ENCODE data around the gene ATP6V1E1. TPM values are rescaled to one million over a fixed set of nuclear protein-coding genes. Genes with fewer than 3 reads are reported as not detected.
A peak's percentile ranks its signal among the peaks of the same experiment; 100 is the strongest.

Gene ATP6V1E1
- total RNA-seq, 5 donors from 2014 or later (not counting 1 experiment from before 2014, with no cell fraction given) = 58.1 to 73.7 (median 70.8) TPM

GRCh38 chr22:17629641-17630040 is 1.1 kb upstream of the ATP6V1E1 start:
- ATAC-seq (replicated peaks in 1 of 4) (no peak), DNase-seq (no peak)
- Histone ChIP-seq H3K27ac (ENCODE audit: low read length) (peak overlapping the region; percentile 76), H3K9me3 (no peaks in the 10 kb centered on the region), H3K4me1 (ENCODE audit: control insufficient read depth in 1 of 2, extremely low read depth in 1 of 2, insufficient read depth in 2 of 2, low read length in 2 of 2) (peaks cover 9 to 34% of the 10 kb centered on the region in 2 experiments), H3K36me3 (ENCODE audit: control insufficient read depth in 2 of 2, extremely low read depth in 1 of 2, insufficient read depth in 1 of 2, low read length in 1 of 2) (peaks cover 0 to 5% of the 10 kb centered on the region in 2 donors), H3K4me3 (ENCODE audit: control insufficient read depth in 1 of 2, extremely low read depth in 1 of 2, low read length in 1 of 2) (no peak overlapping the region), H3K27me3 (replicated peaks in 1 of 2; ENCODE audit: control insufficient read depth in 2 of 2, extremely low read depth in 1 of 2, insufficient read depth in 2 of 2, low read length in 1 of 2) (no peaks in the 10 kb centered on the region)
- no CpG with 5 or more reads among the region's 7 CpGs for WGBS (ENCODE audit: insufficient coverage)
- Mint-ChIP-seq H3K4me3 (peak overlapping the region in 2 of 3 donors; percentile 34 to 94), H3K36me3 (no peaks in the 10 kb centered on the region), H3K4me1 (peaks cover 21 to 30% (median 27%) of the 10 kb centered on the region in 3 donors), H3K27ac (peak overlapping the region in 1 of 2 donors; percentile 28), H3K27me3 (no peaks in the 10 kb centered on the region), H3K9me3 (no peaks in the 10 kb centered on the region)
- CTCF ChIA-PET = interaction anchor here in 1 of 2 donors (0.8 kb wide), 1 partner anchor 10 kb away, joined by 3 read pairs; no protein-coding TSS in a partner anchor
- POLR2A ChIA-PET = no interaction called here

- peak overlapping the region; percentile 89 to 100 for H3K4me3 ChIP-seq (ENCODE audit: control insufficient read depth in 1 of 2, extremely low read depth in 1 of 2, low read length in 1 of 2)
- no peaks in the 10 kb centered on the region for H3K36me3 Mint-ChIP-seq
- peaks cover 0 to 8% of the 10 kb centered on the region in 2 donors for H3K36me3 ChIP-seq (ENCODE audit: control insufficient read depth in 2 of 2, extremely low read depth in 1 of 2, insufficient read depth in 1 of 2, low read length in 1 of 2)
- peak overlapping the region; percentile 89 to 98 (median 94) for H3K4me3 Mint-ChIP-seq
- peaks cover 9 to 39% of the 10 kb centered on the region in 2 experiments for H3K4me1 ChIP-seq (ENCODE audit: control insufficient read depth in 1 of 2, extremely low read depth in 1 of 2, insufficient read depth in 2 of 2, low read length in 2 of 2)
- ATAC-seq (replicated peaks in 1 of 4) (no peak), DNase-seq (no peak)
- H3K9me3 Mint-ChIP-seq = no peaks in the 10 kb centered on the region
- no CpG with 5 or more reads among the region's 1 CpG for WGBS (ENCODE audit: insufficient coverage)
- no peaks in the 10 kb centered on the region for H3K9me3 ChIP-seq
- no peaks in the 10 kb centered on the region for H3K27me3 ChIP-seq (replicated peaks in 1 of 2; ENCODE audit: control insufficient read depth in 2 of 2, extremely low read depth in 1 of 2, insufficient read depth in 2 of 2, low read length in 1 of 2)
- H3K27me3 Mint-ChIP-seq = no peaks in the 10 kb centered on the region
- peaks cover 25 to 33% (median 30%) of the 10 kb centered on the region in 3 donors for H3K4me1 Mint-ChIP-seq
- peak overlapping the region; percentile 92 to 96 for H3K27ac Mint-ChIP-seq
- CTCF ChIA-PET = interaction anchor here in 1 of 2 donors (0.8 kb wide), 1 partner anchor 10 kb away, joined by 3 read pairs; no protein-coding TSS in a partner anchor
- H3K27ac ChIP-seq (ENCODE audit: low read length) = peak overlapping the region; percentile 76
- POLR2A ChIA-PET = no interaction called here
Observed at GRCh38 chr22:17629173-17629489, 582 bp upstream of the ATP6V1E1 start.

- Histone ChIP-seq H3K36me3 (ENCODE audit: control insufficient read depth in 2 of 2, extremely low read depth in 1 of 2, insufficient read depth in 1 of 2, low read length in 1 of 2) (peaks cover 3 to 13% of the 10 kb centered on the region in 2 donors), H3K9me3 (no peaks in the 10 kb centered on the region), H3K4me1 (ENCODE audit: control insufficient read depth in 1 of 2, extremely low read depth in 1 of 2, insufficient read depth in 2 of 2, low read length in 2 of 2) (peaks cover 9 to 39% of the 10 kb centered on the region in 2 experiments), H3K27me3 (replicated peaks in 1 of 2; ENCODE audit: control insufficient read depth in 2 of 2, extremely low read depth in 1 of 2, insufficient read depth in 2 of 2, low read length in 1 of 2) (no peaks in the 10 kb centered on the region), H3K4me3 (ENCODE audit: control insufficient read depth in 1 of 2, extremely low read depth in 1 of 2, low read length in 1 of 2) (peak overlapping the region; percentile 89 to 100), H3K27ac (ENCODE audit: low read length) (peak overlapping the region; percentile 76)
- Mint-ChIP-seq H3K9me3 (no peaks in the 10 kb centered on the region), H3K27me3 (no peaks in the 10 kb centered on the region), H3K27ac (peak overlapping the region; percentile 92 to 96), H3K36me3 (peaks cover 4% of the 10 kb centered on the region), H3K4me3 (peak overlapping the region; percentile 89 to 98 (median 94)), H3K4me1 (peaks cover 32 to 43% (median 40%) of the 10 kb centered on the region in 3 donors)
- ChIA-PET CTCF (interaction anchor here in 1 of 2 donors (0.7 kb wide), 1 partner anchor 40 kb away, joined by 3 read pairs; no protein-coding TSS in a partner anchor), POLR2A (interaction anchor here in 1 of 2 donors (0.6 to 1.3 kb wide), 2 partner anchors 9 to 16 kb away, joined by 11 to 13 read pairs; no protein-coding TSS in a partner anchor)
- no peak for DNase-seq
- WGBS (ENCODE audit: insufficient coverage) = 6% methylated on average over 23 of the region's 24 CpGs
- ATAC-seq (replicated peaks in 1 of 4) = no peak
Observed at GRCh38 chr22:17627961-17628405, 566 bp downstream of the ATP6V1E1 start.

GRCh38 chr22:17613280-17613679 is 15.3 kb downstream of the ATP6V1E1 start:
- ChIA-PET POLR2A (no interaction called here), CTCF (no interaction called here)
- H3K27me3 Mint-ChIP-seq = no peaks in the 10 kb centered on the region
- DNase-seq (no peak), ATAC-seq (replicated peaks in 1 of 4) (no peak)
- no peaks in the 10 kb centered on the region for H3K9me3 ChIP-seq
- H3K9me3 Mint-ChIP-seq = no peaks in the 10 kb centered on the region
- H3K4me3 Mint-ChIP-seq = no peak overlapping the region
- no peaks in the 10 kb centered on the region for H3K27me3 ChIP-seq (replicated peaks in 1 of 2; ENCODE audit: control insufficient read depth in 2 of 2, extremely low read depth in 1 of 2, insufficient read depth in 2 of 2, low read length in 1 of 2)
- no peak overlapping the region for H3K27ac ChIP-seq (ENCODE audit: low read length)
- H3K4me1 Mint-ChIP-seq = peaks cover 5 to 13% (median 5%) of the 10 kb centered on the region in 3 donors
- H3K36me3 Mint-ChIP-seq = peaks cover 26% of the 10 kb centered on the region
- no peak overlapping the region for H3K4me3 ChIP-seq (ENCODE audit: control insufficient read depth in 1 of 2, extremely low read depth in 1 of 2, low read length in 1 of 2)
- H3K4me1 ChIP-seq (ENCODE audit: control insufficient read depth in 1 of 2, extremely low read depth in 1 of 2, insufficient read depth in 2 of 2, low read length in 2 of 2) = no peaks in the 10 kb centered on the region
- H3K27ac Mint-ChIP-seq = no peak overlapping the region
- peaks cover 0 to 59% of the 10 kb centered on the region in 2 donors for H3K36me3 ChIP-seq (ENCODE audit: control insufficient read depth in 2 of 2, extremely low read depth in 1 of 2, insufficient read depth in 1 of 2, low read length in 1 of 2)
- WGBS (ENCODE audit: insufficient coverage) = no CpG with 5 or more reads among the region's 7 CpGs

GRCh38 chr22:17612057-17612456 is 16.5 kb downstream of the ATP6V1E1 start:
- no peak overlapping the region for H3K4me3 ChIP-seq (ENCODE audit: control insufficient read depth in 1 of 2, extremely low read depth in 1 of 2, low read length in 1 of 2)
- Mint-ChIP-seq H3K4me1 (peaks cover 5 to 13% (median 5%) of the 10 kb centered on the region in 3 donors), H3K4me3 (no peak overlapping the region), H3K27ac (no peak overlapping the region), H3K36me3 (peaks cover 26% of the 10 kb centered on the region), H3K27me3 (no peaks in the 10 kb centered on the region), H3K9me3 (no peaks in the 10 kb centered on the region)
- peaks cover 0 to 59% of the 10 kb centered on the region in 2 donors for H3K36me3 ChIP-seq (ENCODE audit: control insufficient read depth in 2 of 2, extremely low read depth in 1 of 2, insufficient read depth in 1 of 2, low read length in 1 of 2)
- H3K27ac ChIP-seq (ENCODE audit: low read length) = no peak overlapping the region
- POLR2A ChIA-PET = interaction anchor here in 1 of 2 donors (1.0 kb wide), 1 partner anchor 16 kb away, joined by 11 read pairs; no protein-coding TSS in a partner anchor
- no peaks in the 10 kb centered on the region for H3K4me1 ChIP-seq (ENCODE audit: control insufficient read depth in 1 of 2, extremely low read depth in 1 of 2, insufficient read depth in 2 of 2, low read length in 2 of 2)
- WGBS (ENCODE audit: insufficient coverage) = no CpG with 5 or more reads among the region's 3 CpGs
- no peaks in the 10 kb centered on the region for H3K9me3 ChIP-seq
- CTCF ChIA-PET = no interaction called here
- ATAC-seq (replicated peaks in 1 of 4) = no peak
- no peaks in the 10 kb centered on the region for H3K27me3 ChIP-seq (replicated peaks in 1 of 2; ENCODE audit: control insufficient read depth in 2 of 2, extremely low read depth in 1 of 2, insufficient read depth in 2 of 2, low read length in 1 of 2)
- no peak for DNase-seq

GRCh38 chr22:17607891-17608521 is 20.5 kb downstream of the ATP6V1E1 start:
- no peaks in the 10 kb centered on the region for H3K9me3 ChIP-seq
- no peak overlapping the region for H3K27ac Mint-ChIP-seq
- no peak for ATAC-seq (replicated peaks in 1 of 4)
- peaks cover 30% of the 10 kb centered on the region for H3K36me3 Mint-ChIP-seq
- H3K4me1 ChIP-seq (ENCODE audit: control insufficient read depth in 1 of 2, extremely low read depth in 1 of 2, insufficient read depth in 2 of 2, low read length in 2 of 2) = no peaks in the 10 kb centered on the region
- H3K36me3 ChIP-seq (ENCODE audit: control insufficient read depth in 2 of 2, extremely low read depth in 1 of 2, insufficient read depth in 1 of 2, low read length in 1 of 2) = peaks cover 0 to 64% of the 10 kb centered on the region in 2 donors
- H3K4me3 ChIP-seq (ENCODE audit: control insufficient read depth in 1 of 2, extremely low read depth in 1 of 2, low read length in 1 of 2) = no peak overlapping the region
- CTCF ChIA-PET = no interaction called here
- no peak overlapping the region for H3K4me3 Mint-ChIP-seq
- no peak overlapping the region for H3K27ac ChIP-seq (ENCODE audit: low read length)
- H3K4me1 Mint-ChIP-seq = peaks cover 13 to 18% (median 14%) of the 10 kb centered on the region in 3 donors
- POLR2A ChIA-PET = no interaction called here
- no peaks in the 10 kb centered on the region for H3K27me3 Mint-ChIP-seq
- no CpG with 5 or more reads among the region's 4 CpGs for WGBS (ENCODE audit: insufficient coverage)
- no peaks in the 10 kb centered on the region for H3K27me3 ChIP-seq (replicated peaks in 1 of 2; ENCODE audit: control insufficient read depth in 2 of 2, extremely low read depth in 1 of 2, insufficient read depth in 2 of 2, low read length in 1 of 2)
- no peaks in the 10 kb centered on the region for H3K9me3 Mint-ChIP-seq
- DNase-seq = no peak
